ENCODE data around the gene MYOCOS.
A peak's percentile ranks its signal among the peaks of the same experiment; 100 is the strongest.
"Not testable (repeated sequence)": the region's sequence is repeated elsewhere in the genome, so short reads cannot be mapped to it uniquely, and the experiment has no call there.

The MYOCOS gene

DNA sequence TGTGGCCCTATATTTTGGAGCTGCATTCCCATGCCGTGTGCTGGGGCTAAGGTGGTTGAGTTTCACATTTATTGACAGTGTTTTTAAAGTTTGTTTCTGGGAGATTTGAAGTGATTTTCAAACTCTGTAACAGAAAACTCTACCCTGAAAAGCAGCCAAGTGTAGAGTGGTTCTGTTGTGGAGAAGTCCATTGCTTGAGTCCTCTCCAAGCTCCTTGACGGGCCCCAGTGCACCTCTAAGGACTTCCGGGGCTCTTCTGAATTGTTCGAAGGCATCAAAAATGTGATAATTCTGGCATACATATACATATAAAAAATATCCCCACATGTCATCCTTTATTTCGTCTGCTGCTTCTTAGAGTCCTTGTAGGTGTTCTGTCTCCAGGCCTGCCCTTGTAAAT lies 5.0 kb downstream of the MYOCOS start:
- DNase-seq, result no peak

DNA sequence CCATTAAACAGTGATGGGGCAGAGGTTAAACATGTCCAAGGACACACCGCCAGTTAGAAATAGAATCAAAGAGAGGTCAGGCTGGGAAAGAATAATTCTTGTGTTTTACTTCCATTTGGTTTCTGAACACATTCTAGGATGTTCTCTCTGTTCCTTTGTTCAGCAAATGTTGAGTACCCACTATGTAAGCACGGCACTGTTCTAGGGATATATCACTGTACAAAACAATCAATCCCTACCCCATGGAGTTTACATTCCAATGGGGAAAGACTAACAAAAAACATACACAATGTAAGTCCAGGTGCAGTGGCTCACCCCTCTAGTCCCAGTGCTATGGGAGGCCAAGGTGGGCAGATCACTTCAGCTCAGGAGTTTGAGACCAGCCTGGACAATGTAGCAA lies 6.2 kb downstream of the MYOCOS start:
- no peak for DNase-seq

- no peak for DNase-seq
These were observed 13.6 kb downstream of the MYOCOS start for GRCh38 chr1:171635661-171636060.

- DNase-seq, result no peak
These were observed 14.1 kb downstream of the MYOCOS start for GRCh38 chr1:171636141-171636540.

- no peak for DNase-seq
These were observed 16.0 kb downstream of the MYOCOS start for GRCh38 chr1:171637928-171638576.

GRCh38 chr1:171640225-171640624 lies 18.2 kb downstream of the MYOCOS start:
- no peak for DNase-seq

DNA sequence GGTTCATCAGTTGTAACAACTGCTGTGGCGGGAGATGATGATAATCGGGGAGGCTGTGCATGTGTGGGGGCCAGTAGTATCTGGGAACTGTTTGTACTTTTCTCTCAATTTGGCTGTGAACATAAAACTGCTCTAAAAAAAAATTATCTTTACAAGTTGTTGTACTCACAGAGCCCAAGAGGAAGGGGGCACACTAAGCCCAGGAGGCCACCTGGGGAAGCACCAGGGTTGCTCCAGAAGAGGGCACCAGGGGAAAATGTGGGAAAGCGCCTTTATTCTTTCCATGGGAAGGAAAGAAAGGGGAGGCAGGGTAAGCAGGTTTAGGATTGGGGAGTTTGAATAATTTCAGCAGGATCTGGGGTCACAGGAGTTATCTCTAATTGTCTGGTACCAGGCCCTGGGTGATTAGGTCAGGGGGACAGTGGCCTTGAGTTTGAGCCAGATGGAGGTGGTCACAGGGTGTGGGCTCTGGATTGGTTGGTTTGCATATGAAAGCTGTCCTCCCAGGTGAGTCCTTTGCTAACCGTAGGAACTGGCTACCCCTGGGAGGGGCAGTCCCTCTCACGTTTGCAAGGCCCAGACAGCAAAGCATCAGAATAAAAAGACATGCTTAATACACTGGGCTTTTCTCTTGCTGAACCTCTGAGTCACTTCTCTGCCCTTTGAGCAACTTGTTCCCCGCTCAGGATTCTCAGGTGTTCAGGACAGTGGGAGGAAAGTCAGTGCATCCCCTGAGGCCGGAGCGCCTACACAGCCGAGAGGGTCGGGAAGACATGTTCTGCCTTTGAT lies 19.2 kb downstream of the MYOCOS start:
- no peak for DNase-seq

DNA sequence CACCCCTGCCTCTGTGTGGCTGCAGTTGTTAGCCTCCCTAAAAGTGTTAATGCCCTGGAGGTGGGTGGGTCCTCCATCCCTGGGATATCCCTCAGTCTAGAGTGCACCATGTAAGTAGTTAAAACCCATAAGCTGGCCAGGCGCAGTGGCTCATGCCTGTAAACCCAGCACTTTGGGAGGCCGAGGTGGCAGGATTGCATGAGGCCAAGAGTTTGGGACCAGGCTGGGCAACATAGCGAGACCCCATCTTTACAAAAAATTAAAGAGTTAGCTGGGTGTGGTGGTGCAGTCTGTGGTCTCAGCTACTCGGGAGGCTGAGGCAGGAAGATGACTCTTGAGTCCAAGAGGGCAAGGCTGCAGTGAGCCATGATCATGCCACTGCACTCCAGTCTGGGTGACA lies 20.2 kb downstream of the MYOCOS start:
- DNase-seq, result no peak

DNA sequence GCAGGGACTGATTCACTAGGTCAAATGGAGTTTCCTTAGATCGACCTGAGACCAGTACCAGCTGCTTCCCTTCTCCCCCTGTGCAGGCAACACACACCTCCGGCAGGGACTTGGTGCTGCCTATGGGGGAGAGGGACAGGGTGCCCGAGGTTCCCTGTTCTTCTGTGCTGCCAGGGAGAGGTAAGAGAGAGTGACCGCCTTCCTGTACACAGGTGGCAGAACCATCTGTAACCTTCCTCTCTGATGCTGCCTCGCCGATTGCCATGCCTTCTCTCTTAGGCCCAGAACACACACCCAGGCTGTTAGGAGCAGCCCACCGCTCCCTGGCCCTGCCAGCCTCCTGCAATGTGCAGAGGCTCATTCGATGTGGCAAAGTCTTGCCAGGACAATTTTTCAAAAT lies 21.1 kb downstream of the MYOCOS start:
- DNase-seq, result no peak

- peak; percentile 81 for DNase-seq
These were observed 22.9 kb downstream of the MYOCOS start for GRCh38 chr1:171644805-171645483.

- no peak for DNase-seq
These were observed 23.7 kb downstream of the MYOCOS start for GRCh38 chr1:171645553-171646248.

DNA sequence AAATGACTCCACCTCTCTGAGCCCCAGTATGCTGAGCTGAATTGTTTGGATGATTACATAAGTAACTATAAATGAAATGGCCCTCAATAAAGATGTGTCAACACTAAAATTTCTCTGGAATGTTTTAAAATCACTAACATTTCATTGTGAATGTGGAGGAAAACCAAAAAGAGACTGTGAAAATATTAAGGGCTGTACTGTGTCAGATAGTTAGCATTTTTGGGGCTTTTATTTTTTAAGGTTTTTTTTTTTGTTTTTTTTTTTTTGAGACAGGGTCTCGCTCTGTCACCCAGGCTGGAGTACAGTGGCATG lies 24.2 kb downstream of the MYOCOS start:
- DNase-seq, result no peak

- no peak for DNase-seq
These were observed 30.3 kb downstream of the MYOCOS start, which contains the start of gene MYOC for GRCh38 chr1:171652234-171652822. MYOC (minus strand) TSS chr1:171652688; CDS start chr1:171652611, 77 bp downstream.

GRCh38 chr1:171653796-171654195 lies 31.8 kb downstream of the MYOCOS start:
- no peak for DNase-seq

DNA sequence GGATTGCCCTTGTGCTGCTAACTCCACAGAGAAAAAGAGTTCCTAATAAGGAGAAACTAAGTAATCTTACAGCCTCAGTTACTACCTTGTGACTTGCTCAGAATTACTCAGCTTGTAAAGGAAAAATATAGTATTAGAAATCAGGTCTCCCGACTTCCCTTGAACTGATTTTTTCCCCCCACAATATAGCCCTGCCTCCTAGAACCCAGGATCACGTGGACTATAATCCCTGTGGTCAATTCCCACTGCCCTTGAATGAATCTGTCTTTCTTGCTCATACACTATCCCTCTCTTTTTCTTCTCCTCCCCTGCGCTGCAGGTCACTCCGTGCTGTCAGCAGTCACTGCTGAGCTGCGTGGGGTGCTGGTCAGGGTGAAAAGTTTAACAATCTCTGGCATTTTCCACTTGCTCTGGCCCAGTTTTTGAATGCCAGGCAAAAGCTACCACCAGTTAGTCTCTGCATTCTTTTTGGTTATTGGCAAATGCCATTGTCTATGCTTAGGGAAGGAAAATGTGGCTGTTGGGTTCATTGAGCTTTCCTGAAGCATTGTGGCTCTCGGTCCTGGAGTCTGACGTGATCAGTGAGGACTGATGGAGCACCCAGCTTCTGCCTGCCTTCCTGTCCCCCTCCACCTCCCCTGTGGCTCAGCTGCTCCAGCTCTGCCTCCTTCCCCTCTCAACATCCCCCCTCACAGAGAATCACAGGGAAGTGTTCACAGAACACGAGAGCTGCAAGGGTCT lies 32.3 kb downstream of the MYOCOS start:
- no peak for DNase-seq

GRCh38 chr1:171654942-171655745 lies 33.1 kb downstream of the MYOCOS start:
- DNase-seq, result peak; percentile 73

DNA sequence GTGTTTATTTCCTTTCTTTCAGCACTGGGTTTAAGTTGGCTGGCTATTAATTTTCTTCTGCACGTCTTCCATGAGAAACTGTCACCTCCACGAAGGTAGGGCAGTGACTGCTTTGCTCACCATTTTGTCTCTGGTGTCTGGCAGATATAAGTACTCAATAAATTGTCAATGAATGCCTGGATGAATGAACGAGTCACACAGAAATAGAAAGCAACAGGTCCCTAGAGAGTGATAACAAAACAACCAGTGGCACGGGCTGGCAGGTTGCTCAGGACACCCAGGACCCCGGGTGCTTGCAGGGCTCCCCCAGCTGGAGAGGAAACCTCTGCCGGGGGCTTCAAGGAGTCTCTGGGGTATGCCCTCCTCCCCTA lies 33.7 kb downstream of the MYOCOS start:
- DNase-seq, result no peak

DNA sequence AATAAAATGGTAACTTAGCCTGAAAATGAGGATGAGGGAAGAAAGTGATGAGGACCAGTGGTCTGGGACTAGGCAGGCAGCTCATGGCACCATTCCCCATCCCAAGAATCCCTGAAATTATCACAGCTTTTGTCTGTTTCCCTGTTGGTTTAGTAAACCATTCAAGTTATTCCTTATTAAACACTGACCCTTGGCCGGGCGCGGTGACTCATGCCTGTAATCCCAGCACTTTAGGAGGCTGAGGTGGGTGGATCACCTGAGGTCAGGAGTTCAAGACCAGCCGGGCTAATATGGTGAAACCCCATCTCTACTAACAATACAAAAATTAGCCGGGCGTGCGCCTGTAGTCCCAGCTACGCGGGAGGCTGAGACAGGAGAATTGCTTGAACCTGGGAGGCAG lies 34.2 kb downstream of the MYOCOS start:
- DNase-seq, result not testable (repeated sequence)

- DNase-seq, result no peak
These were observed 39.1 kb downstream of the MYOCOS start for GRCh38 chr1:171661076-171661650.

- DNase-seq, result no peak
These were observed 41.2 kb downstream of the MYOCOS start for GRCh38 chr1:171663036-171663853.

All from activated CD4-positive, alpha-beta T cell treated with anti-CD3 and anti-CD28 coated beads, Interleukin-2, amount 50 U/mL, for 16 hours (primary cell).